IPS-15b (cell line): Measurements from ENCODE around the gene FBLN2.

ENCODE experiments used
- H3K27me3 ChIP-seq: one replicate; pipeline ENCODE4 v1.6.1; 2013; ENCODE audit warnings: low read length; ENCODE audit not compliant: control insufficient read depth, insufficient read depth
- H3K36me3 ChIP-seq: one replicate; pipeline ENCODE4 v1.6.1; 2013; ENCODE audit warnings: low read length; ENCODE audit not compliant: control insufficient read depth, insufficient read depth
- H3K4me1 ChIP-seq: one replicate; pipeline ENCODE4 v1.6.1; 2013; ENCODE audit warnings: mild to moderate bottlenecking, low read length; ENCODE audit not compliant: control insufficient read depth, insufficient read depth
- H3K4me3 ChIP-seq: one replicate; pipeline ENCODE4 v1.5.1; 2013; ENCODE audit warnings: low read depth, low read length
- H3K9ac ChIP-seq: one replicate; pipeline ENCODE4 v1.6.1; 2013; ENCODE audit warnings: low read depth, mild to moderate bottlenecking, low read length
- H3K9me3 ChIP-seq: one replicate; pipeline ENCODE4 v1.6.1; 2013; ENCODE audit warnings: mild to moderate bottlenecking, low read length; ENCODE audit not compliant: control insufficient read depth, insufficient read depth

Gene FBLN2

DNA sequence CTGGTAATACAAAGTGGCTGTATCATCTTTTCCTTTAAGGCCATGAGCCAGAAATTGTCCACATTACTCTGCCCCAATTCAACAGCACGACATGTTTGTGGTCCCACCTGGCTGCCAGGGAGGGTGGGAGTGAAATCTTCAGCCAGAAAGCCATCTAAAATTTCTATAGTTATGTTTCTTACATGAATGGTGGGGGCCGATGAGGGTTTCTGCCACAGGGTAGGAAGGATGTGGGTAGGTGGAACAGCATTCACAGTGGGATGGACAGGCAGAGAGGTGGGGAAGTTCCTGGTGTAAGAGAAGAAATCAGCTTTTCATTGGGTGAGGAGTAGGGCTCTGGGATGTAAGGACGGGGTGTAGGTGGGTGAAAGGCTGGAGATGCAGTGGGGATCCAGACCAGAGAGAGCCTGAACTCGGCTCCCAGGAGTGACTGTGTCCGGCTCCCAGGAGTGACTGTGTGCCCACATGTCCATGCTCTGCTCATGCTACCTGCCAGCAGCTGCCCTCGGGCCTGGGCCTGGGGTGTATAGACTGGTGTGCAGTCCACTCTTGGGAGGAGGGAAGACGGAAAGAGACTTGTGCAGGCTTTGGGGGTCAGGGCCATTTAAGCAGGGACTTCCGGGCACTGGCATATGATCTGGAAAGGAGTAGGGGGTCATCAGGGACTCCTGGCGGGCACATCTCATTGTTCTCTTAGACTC, 3.8 kb upstream of the FBLN2 start:
- Histone ChIP-seq H3K27me3 (peaks cover 12% of the 10 kb centered on the region), H3K36me3 (no peaks in the 10 kb centered on the region), H3K4me1 (peaks cover 9% of the 10 kb centered on the region), H3K9me3 (no peaks in the 10 kb centered on the region), H3K4me3 (no peak overlapping the region), H3K9ac (no peak overlapping the region)

DNA sequence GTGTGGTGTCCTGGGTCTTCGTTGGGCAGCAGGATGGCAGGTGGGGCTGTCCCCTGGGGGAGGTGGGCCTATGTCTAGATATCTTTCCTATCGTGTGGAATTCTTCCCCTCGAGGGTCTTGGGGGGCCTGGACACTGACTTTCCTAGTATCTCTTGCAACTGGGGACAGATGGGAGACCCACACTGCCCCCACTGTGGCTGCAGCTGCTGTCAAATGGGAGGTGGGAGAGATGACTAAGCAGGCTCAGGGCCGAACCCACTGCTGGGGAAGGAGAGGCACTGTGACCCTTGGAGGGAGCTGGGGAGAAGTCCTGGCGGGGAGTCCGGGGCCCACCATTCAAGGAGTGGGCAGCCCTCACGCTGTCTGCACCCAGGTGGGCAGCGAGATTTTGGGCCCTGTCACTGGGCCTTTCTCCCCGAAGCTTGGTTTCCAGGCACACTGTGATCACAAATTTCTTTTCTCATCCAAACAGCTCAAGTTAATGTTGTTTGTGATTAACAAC, 2.9 kb upstream of the FBLN2 start:
- peaks cover 9% of the 10 kb centered on the region for H3K4me1 ChIP-seq
- H3K9ac ChIP-seq: no peak overlapping the region
- H3K4me3 ChIP-seq: no peak overlapping the region
- peaks cover 13% of the 10 kb centered on the region for H3K27me3 ChIP-seq
- H3K36me3 ChIP-seq: no peaks in the 10 kb centered on the region
- H3K9me3 ChIP-seq: no peaks in the 10 kb centered on the region

DNA sequence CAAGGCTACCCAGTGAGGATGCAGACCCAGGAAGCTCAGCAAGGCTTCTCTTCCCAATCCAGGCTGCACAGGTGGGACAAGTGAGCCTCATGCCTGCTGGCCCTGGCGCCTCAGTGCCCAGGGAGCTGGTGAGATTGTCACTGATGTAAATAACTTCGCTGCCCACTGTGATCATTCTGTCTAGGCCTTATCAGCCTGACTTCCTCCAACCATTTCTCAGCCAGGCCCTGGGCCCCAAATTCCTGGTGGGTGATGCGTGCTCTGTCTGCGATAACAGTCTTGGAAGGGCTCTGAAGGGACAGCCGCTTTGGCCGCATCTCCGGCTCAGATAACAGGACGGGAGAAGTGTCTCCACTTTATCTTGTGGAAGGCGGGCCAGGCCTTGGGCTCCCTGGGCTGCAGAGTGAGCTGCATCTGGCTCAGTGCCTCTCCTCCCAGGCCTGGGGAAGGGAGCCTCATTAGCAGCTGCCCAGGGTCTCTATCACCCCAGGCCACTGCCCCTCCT, 2.2 kb upstream of the FBLN2 start:
- Histone ChIP-seq H3K36me3 (no peaks in the 10 kb centered on the region), H3K4me1 (peaks cover 9% of the 10 kb centered on the region), H3K9ac (no peak overlapping the region), H3K4me3 (no peak overlapping the region), H3K9me3 (no peaks in the 10 kb centered on the region), H3K27me3 (peaks cover 13% of the 10 kb centered on the region)

DNA sequence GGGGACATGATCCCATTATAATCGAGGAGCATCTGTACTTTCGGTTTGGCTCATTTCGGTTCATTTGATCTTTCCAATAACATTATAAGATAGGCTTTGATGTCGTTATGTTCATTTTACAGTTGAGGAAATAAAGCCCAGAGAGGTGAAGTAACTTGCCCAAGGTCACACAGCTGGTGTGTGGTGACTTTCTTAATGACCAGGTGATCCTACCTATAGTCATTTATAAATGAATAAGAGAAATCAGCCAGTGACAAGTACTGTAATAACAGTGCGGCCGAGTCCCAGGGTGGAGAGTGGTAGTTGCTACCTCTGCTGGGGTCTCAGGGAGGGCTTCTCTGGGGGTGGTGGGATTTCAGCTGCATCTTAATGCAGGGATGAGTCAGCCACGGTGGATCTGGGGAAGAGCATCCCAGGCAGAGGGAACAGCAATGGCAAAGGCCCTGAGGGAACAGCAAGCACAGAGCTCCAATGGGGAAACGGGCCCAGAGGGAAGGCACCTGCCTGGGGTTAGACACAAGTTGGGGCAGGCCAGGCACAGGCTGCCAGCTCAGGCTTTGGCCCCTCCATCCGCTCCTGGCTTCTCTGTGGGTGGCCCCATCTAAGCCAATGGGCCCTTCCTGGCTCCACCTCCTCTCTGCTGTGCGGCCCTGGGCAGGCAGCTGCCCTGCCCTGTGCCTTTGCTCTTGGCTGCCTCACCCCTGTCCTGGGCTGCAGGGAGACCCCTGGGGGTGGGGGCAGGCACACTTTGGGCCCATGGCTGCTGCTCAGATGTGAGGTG, 1.1 kb upstream of the FBLN2 start:
- H3K4me1 ChIP-seq: peaks cover 9% of the 10 kb centered on the region
- peak overlapping the region; percentile 37 for H3K4me3 ChIP-seq
- H3K9me3 ChIP-seq: no peaks in the 10 kb centered on the region
- no peaks in the 10 kb centered on the region for H3K36me3 ChIP-seq
- peaks cover 13% of the 10 kb centered on the region for H3K27me3 ChIP-seq
- H3K9ac ChIP-seq: no peak overlapping the region

DNA sequence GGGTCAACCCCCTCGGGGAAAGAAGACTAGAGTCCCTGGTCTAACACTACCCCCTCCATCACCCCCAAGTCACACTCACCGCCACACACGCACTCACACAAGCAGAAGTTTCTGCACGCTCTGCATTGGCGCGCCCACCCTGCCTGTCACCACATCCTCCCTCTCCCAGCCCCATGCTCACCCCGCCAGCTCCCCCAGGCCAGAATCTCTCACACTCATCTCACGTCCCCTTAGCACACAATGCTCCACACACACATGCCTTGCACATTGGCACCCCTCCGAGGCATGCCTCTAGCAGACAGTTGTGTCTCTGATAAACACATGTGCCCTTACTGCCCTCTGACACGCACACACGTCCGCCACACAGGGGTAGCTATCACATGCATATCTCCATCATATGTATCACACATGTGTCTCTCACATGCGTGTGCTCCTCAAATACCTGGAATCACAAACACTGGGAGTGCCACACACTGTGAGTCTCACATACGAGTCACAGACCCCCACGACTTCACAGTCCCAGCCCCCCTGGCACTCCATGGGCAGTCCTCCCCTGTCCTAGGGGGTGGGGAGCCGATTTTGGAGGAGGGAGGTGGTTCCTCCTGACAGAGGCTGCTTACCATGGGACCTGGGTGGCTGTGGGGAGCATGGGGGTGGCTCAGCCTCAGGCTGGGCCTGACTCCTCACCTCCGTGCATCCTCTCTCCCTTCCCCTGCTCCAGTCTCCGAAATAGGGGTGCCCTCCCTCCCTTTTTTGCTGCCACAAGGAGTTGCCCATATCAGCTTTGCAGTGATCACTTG, 898 bp downstream of the FBLN2 start:
- Histone ChIP-seq H3K4me3 (peak overlapping the region; percentile 26), H3K9ac (no peak overlapping the region), H3K9me3 (no peaks in the 10 kb centered on the region), H3K4me1 (peaks cover 9% of the 10 kb centered on the region), H3K27me3 (peaks cover 13% of the 10 kb centered on the region), H3K36me3 (no peaks in the 10 kb centered on the region)

DNA sequence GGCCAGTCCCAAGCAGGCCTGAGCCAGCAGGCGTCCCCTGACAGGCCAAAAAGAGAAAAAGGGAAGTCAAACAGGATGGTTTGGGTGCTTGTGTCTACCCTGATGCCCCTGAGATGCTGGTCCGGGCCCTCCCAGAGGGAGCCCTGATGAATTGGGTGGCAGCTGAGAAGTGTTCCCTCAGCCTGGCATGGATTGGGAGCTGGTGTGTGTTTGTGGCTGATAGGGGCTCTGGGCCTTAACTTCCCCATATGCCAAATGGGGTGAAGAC, 1.4 kb downstream of the FBLN2 start:
- Histone ChIP-seq H3K36me3 (no peaks in the 10 kb centered on the region), H3K9me3 (no peaks in the 10 kb centered on the region), H3K4me3 (no peak overlapping the region), H3K27me3 (peaks cover 13% of the 10 kb centered on the region), H3K4me1 (peaks cover 9% of the 10 kb centered on the region), H3K9ac (no peak overlapping the region)

DNA sequence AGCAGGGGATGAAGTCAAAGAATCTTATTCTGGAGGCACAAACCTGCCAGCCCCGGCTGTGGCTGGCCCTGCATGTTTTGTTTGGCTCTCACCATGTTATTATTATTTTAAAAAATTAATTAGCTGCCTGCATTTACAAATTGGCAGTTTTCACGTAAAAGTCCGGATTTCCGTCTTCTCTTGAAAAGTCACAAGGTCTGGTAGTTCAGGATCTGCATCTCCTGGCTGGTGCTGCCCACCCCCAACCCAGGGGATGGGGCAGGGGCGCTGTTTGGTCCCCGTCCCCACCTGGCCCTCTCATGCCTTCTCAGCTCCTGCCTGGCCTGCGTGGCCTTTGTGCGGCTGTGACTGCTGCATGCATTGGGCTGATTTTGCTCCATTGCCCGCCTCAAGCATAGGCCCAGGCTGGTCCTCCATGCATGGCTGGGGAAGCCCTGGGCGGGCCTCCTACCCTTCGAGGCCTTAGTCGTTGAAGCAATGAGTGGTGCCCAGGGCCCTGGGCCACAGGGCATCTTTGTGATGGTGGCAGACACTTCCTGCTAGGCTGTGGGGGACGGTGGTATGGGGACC, 2.0 kb downstream of the FBLN2 start:
- Histone ChIP-seq H3K27me3 (peaks cover 13% of the 10 kb centered on the region), H3K9me3 (no peaks in the 10 kb centered on the region), H3K4me1 (peaks cover 9% of the 10 kb centered on the region), H3K9ac (no peak overlapping the region), H3K4me3 (no peak overlapping the region), H3K36me3 (no peaks in the 10 kb centered on the region)

DNA sequence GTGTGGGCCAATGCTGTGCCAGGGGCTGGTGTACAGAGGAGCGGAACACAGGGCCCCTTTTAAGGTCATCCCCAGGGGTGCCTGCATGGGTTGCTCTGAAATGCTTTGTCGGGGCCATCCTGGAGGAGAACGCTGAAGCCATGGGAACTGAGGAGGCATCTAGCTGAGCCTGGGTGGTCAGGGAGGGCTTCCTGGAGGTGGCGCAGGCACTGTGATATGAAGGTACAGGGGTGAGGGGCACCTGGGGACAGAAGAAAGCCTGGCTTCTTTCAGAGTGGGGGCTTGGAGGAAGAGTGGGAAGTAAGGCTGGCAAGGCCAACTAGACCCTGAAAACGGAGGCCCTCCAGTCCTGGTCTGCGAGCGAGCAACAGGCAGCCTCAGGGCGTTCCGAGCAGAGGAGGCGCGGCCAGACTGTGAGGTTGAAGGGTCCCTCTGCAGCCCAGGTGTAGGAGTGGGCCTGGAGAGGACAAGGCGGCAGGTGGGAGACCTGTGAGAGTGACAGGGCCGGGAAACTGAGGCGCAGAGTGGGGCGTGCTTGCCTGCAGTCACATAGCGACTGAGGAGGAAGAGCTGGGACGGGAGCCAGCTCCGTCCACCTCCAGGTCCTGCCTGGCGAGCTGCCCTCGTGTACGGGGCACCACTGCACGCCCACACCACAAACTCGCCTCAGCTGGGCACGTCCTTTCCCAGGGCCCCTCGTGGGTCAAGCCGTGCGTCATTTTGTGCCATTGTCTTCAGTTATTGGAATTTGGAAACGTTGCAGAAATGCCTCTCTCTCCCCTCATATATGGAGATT, 4.1 kb downstream of the FBLN2 start:
- H3K9me3 ChIP-seq: no peaks in the 10 kb centered on the region
- H3K36me3 ChIP-seq: no peaks in the 10 kb centered on the region
- H3K9ac ChIP-seq: no peak overlapping the region
- H3K27me3 ChIP-seq: peaks cover 13% of the 10 kb centered on the region
- H3K4me1 ChIP-seq: peaks cover 5% of the 10 kb centered on the region
- H3K4me3 ChIP-seq: no peak overlapping the region

DNA sequence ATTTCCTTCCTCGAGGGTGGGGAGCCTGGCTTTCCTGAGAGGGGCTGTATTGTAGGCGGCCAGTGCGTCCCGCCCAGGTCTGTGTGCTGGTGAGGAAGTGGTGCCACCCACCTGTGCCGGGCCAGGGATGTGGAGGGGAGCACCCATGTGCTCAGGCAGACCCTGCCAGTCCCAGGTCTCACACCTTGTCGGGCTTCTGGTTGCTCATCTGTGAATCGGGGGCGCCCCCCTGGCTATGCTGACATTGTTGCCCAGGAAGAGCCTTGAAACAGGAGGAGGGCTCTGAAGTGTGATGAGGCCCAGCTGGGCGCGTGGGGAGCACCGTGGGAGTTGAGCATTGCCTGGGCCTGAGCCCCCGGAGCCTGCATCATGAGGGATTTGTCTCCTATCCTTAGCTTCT, 4.8 kb downstream of the FBLN2 start:
- peaks cover 8% of the 10 kb centered on the region for H3K27me3 ChIP-seq
- H3K36me3 ChIP-seq: no peaks in the 10 kb centered on the region
- no peak overlapping the region for H3K9ac ChIP-seq
- H3K9me3 ChIP-seq: no peaks in the 10 kb centered on the region
- no peak overlapping the region for H3K4me3 ChIP-seq
- no peaks in the 10 kb centered on the region for H3K4me1 ChIP-seq

DNA sequence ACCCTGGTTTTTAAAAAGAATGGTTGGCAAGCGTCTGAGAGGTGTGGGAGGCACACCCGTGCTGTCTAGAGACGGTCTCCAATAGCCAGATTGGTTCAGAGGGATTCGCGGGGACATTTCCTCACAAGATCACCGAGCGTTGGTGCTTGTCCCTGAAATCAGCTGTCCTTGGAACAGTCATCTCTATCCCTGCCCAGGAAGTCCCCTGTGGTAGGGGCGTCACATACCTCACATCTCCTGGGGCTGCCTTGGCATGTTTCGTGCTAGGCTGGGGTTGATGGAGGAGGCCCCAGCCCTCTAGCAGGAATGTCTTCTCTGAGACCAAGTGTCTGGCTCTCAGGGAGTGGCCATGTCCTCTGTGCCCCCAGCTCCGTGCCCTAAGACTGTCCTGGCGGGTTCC, 6.8 kb downstream of the FBLN2 start:
- H3K4me3 ChIP-seq: no peak overlapping the region
- H3K27me3 ChIP-seq: no peaks in the 10 kb centered on the region
- H3K9ac ChIP-seq: no peak overlapping the region
- no peaks in the 10 kb centered on the region for H3K9me3 ChIP-seq
- no peaks in the 10 kb centered on the region for H3K36me3 ChIP-seq
- no peaks in the 10 kb centered on the region for H3K4me1 ChIP-seq

DNA sequence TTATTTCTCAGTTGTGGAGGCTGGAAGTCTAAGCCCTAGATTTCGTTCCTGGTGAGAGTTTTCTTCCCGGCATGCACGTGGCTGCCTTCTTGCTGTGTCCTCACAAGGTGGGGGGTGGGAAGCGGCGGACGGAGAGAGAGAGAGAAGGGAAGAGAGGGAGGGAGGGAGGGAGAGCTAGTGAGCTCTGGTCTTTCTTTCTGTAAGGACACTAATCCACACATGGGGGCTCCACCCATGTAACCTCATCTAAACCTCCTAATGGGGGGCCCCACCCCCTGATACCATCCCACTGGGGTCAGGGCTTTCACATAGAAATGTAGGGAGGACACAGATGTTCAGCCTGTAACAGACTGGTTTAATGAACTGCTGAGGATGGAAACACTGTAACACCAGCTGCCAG, 7.3 kb downstream of the FBLN2 start:
- H3K9ac ChIP-seq: no peak overlapping the region
- H3K4me3 ChIP-seq: no peak overlapping the region
- no peaks in the 10 kb centered on the region for H3K9me3 ChIP-seq
- no peaks in the 10 kb centered on the region for H3K27me3 ChIP-seq
- H3K36me3 ChIP-seq: no peaks in the 10 kb centered on the region
- no peaks in the 10 kb centered on the region for H3K4me1 ChIP-seq
